Gastroesophageal sphincter (tissue), 4 donors: Measurements from ENCODE around the gene SLC6A2. TPM values are rescaled to one million over a fixed set of nuclear protein-coding genes. Genes with fewer than 3 reads are reported as not detected.

Experiments
- ATAC-seq: fragments of 150-250 bp; one replicate; pipeline ENCODE4 v1.9.1; 2016; ENCODE audit warnings: mild to moderate bottlenecking, moderate library complexity
- H3K27ac ChIP-seq, 4 donors: fragments of 200-600 bp; sonication (generic) in 3 of 4; 1 replicate in 3 of 4; 2 replicates in 1 of 4; pipeline ENCODE4 v1.5.1; 2016 to 2019
- H3K27me3 ChIP-seq: fragments of 200-600 bp; sonication (generic); one replicate; pipeline ENCODE4 v1.5.1; 2019
- H3K36me3 ChIP-seq, 2 donors: fragments of 200-600 bp; sonication (generic); one replicate each; pipeline ENCODE4 v1.5.1; 2019; ENCODE audit warnings: control low read depth in 1 of 2
- H3K4me1 ChIP-seq, 3 donors: fragments of 200-600 bp; sonication (generic); 1 replicate in 2 of 3; 2 replicates in 1 of 3; pipeline ENCODE4 v1.5.1; 2016 to 2019; ENCODE audit warnings: control low read depth in 2 of 3
- H3K4me3 ChIP-seq, 2 donors: fragments of 200-600 bp; sonication (generic); one replicate each; pipeline ENCODE4 v1.5.1; 2019; ENCODE audit warnings: mild to moderate bottlenecking in 1 of 2, moderate library complexity in 1 of 2
- H3K9me3 ChIP-seq, 3 donors: fragments of 200-600 bp; sonication (generic); one replicate each; pipeline ENCODE4 v1.5.1; 2017 to 2019; ENCODE audit warnings: control low read depth in 2 of 3
- EP300 ChIP-seq: sonication (generic); formaldehyde crosslinking; IDR thresholded peaks from one replicate; pipeline ENCODE4 v1.6.1; 2017; ENCODE audit warnings: antibody characterized with exemption, mild to moderate bottlenecking
- POLR2A ChIP-seq, 2 donors: fragments of 450-650 bp; IDR thresholded peaks; one replicate each; pipeline ENCODE4 v1.6.1; 2017; ENCODE audit warnings: antibody characterized with exemption in 2 of 2, mild to moderate bottlenecking in 2 of 2, moderate library complexity in 1 of 2
- POLR2AphosphoS5 ChIP-seq: sonication (generic); formaldehyde crosslinking; IDR thresholded peaks from one replicate; pipeline ENCODE4 v1.6.1; 2017; ENCODE audit warnings: antibody characterized with exemption
- WGBS, 2 donors: methylation state at CpG; one replicate each; pipeline ENCODE4 v1.1.5; 2018; ENCODE audit warnings: low coverage in 1 of 2; 5-methylcytosine and 5-hydroxymethylcytosine counted together
- total RNA-seq, 4 donors: library from RNA; depleted of rRNA; stranded (reverse); fragments of >200 nt; gene quantifications; one replicate each; pipeline ENCODE4 v1.1.0, GENCODE V29; 2016
- TF ChIP-seq, protein P1 (sequence below), 4 experiments: fragments of 200-600 bp in 2 of 4; fragments of 450-650 bp in 2 of 4; sonication (generic) in 1 of 4; IDR thresholded peaks; one replicate each; pipeline ENCODE4 v1.5.1; 2017 to 2019; ENCODE audit warnings: antibody characterized with exemption in 4 of 4, mild to moderate bottlenecking in 2 of 4, moderate library complexity in 2 of 4

Gene SLC6A2
- total RNA-seq, 4 donors from 2014 or later, result 0.16 to 3.1 (median 1.3) TPM

DNA sequence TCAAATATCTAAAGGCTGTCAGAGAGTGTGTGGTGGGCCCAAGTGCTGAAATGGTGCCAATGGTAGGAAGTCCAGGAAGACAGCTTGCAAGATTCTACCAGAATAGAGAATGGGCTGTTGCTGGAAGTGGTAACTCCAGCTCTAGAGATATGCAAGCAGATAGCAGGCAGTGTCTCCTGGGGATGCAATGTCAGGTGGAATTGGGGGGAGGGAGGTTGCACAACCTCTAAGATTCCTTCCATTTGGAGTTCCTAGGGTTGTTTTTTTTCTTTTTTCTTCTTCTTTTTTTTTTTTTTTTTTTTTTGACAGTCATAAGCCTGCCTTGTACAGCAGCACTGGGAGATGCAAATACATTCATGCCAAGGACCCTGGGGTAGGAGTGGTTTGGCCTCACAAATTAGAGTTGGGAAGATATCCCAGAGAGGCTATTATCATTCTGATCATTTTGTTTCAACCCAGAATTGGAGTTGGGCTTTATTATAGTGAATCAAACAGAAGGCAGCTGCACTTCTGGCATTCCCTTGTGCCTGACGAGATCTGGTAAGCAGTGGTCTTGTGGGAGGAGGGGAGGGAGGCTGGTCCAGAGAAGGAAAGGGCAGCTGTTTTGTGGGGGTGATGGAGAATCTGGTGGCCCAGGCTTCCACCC lies 51.1 kb downstream of the SLC6A2 start:
- Histone ChIP-seq H3K36me3 (no peaks in the 10 kb centered on the region), H3K27ac (no peak overlapping the region), H3K9me3 (no peaks in the 10 kb centered on the region), H3K27me3 (peaks cover 34% of the 10 kb centered on the region), H3K4me1 (peaks cover 0 to 3% (median 0%) of the 10 kb centered on the region in 3 donors), H3K4me3 (no peak overlapping the region)
- TF ChIP-seq, protein P1, sequence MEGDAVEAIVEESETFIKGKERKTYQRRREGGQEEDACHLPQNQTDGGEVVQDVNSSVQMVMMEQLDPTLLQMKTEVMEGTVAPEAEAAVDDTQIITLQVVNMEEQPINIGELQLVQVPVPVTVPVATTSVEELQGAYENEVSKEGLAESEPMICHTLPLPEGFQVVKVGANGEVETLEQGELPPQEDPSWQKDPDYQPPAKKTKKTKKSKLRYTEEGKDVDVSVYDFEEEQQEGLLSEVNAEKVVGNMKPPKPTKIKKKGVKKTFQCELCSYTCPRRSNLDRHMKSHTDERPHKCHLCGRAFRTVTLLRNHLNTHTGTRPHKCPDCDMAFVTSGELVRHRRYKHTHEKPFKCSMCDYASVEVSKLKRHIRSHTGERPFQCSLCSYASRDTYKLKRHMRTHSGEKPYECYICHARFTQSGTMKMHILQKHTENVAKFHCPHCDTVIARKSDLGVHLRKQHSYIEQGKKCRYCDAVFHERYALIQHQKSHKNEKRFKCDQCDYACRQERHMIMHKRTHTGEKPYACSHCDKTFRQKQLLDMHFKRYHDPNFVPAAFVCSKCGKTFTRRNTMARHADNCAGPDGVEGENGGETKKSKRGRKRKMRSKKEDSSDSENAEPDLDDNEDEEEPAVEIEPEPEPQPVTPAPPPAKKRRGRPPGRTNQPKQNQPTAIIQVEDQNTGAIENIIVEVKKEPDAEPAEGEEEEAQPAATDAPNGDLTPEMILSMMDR (IDR thresholded peaks at IDR 0.05), result no peak
- TF ChIP-seq POLR2A (IDR thresholded peaks at IDR 0.05) (no peak), POLR2AphosphoS5 (no peak), EP300 (no peak)
- ATAC-seq, result peak; percentile 46
- WGBS, 2 donors, result 43 to 100% methylated on average over 1 of the region's 1 CpG

DNA sequence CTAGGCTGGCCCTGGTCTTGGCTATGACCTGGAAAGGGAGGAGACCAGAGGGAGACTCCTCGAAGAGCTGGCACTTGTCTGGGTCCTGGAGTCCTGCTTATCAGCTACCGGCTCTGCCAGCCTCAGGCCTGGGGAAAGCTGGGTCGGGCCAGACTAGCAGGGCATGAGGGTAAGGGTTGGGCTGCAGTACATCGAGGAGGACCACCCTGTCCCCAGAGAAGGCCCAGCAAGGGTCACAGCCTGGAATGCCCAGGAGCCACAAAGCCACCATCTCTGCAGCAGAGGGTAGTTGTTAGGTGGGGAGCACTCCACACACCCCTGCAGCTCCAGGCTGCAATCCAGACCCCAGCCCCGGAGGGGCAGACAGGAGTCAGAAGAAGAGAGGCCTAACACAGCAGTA lies 54.0 kb downstream of the SLC6A2 start:
- no CpG with 5 or more reads among the region's 5 CpGs for WGBS, 2 donors
- H3K4me3 ChIP-seq, result no peak overlapping the region
- no peaks in the 10 kb centered on the region for H3K36me3 ChIP-seq
- H3K27me3 ChIP-seq, result peaks cover 36% of the 10 kb centered on the region
- no peak for ATAC-seq
- TF ChIP-seq POLR2AphosphoS5, result no peak
- TF ChIP-seq, protein P1 (IDR thresholded peaks at IDR 0.05), result no peak
- TF ChIP-seq POLR2A (IDR thresholded peaks at IDR 0.05), result no peak
- no peak for TF ChIP-seq EP300
- H3K4me1 ChIP-seq, result no peaks in the 10 kb centered on the region
- H3K9me3 ChIP-seq, result no peaks in the 10 kb centered on the region
- no peak overlapping the region for H3K27ac ChIP-seq

DNA sequence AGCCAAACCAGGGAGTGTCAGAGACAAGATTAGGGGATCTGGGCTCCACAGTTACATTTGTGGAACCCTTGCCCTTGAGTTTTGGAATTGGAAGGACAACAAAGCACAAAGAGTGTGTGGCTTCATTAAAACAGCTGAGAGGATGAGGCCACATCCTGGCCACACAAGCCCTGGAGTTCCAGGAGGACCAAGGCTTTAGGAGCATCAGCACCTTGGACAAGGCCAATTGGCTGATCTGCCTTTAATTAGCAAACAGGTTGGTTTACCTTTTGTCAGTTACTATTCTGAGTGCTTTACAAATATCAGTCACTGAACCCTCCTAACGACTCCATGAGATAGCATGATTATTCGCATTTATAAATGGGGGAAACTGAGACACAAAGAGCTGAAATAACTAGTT lies 54.7 kb downstream of the SLC6A2 start:
- Histone ChIP-seq H3K4me1 (no peaks in the 10 kb centered on the region), H3K36me3 (no peaks in the 10 kb centered on the region), H3K9me3 (no peaks in the 10 kb centered on the region), H3K27ac (no peak overlapping the region), H3K27me3 (peaks cover 37% of the 10 kb centered on the region), H3K4me3 (no peak overlapping the region)
- no peak for ATAC-seq
- WGBS, 2 donors, result no CpG with 5 or more reads among the region's 2 CpGs
- no peak for TF ChIP-seq EP300
- TF ChIP-seq, protein P1 (IDR thresholded peaks at IDR 0.05), result no peak
- no peak for TF ChIP-seq POLR2A (IDR thresholded peaks at IDR 0.05)
- TF ChIP-seq POLR2AphosphoS5, result no peak

DNA sequence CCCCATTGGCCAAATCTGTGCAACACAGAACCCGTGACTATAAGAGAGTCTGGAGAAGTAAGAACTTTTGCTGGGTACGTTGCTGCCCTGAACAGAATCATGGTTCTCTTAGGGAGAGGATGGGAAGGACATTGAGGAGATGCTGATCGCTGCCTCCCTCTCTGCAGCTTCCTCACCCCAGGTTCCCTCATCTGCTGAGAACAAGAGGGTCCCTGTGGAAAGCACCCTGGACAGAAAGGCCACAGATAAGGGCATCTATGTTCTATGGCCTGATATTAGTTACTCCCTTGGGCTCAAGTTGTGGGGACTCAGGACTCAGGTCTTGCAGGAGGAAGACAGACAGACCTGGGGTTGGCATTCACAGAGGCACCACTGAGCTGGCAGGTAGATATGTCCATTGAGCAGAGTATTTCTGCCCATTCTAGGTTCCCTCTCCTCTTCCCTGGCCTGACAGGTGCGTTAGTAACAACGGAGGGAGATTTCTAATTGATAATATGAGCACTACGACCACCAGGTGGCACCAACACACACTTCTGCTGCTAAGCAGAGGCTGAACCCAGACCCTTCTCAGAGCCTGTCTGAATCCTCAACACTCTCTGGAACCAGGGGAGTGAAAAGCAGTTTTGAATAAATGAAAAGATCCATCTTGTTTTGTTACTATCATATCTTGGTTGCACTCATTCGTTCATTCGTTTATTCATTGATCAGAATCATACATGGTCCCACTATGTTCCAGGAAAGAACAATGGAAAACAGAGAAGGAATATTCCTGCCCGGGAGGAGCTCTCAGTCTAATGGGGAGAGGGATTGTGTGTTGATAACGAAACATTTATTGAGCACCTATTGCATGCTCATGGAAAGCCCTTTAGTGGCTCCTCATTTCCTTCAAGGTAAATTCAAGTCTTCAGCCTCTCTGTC lies 56.4 kb downstream of the SLC6A2 start:
- H3K27ac ChIP-seq, result no peak overlapping the region
- TF ChIP-seq, protein P1 (IDR thresholded peaks at IDR 0.05), result peak; percentile 42 to 75 (median 60)
- no peak for TF ChIP-seq EP300
- no peaks in the 10 kb centered on the region for H3K36me3 ChIP-seq
- ATAC-seq, result peak; percentile 39
- no peaks in the 10 kb centered on the region for H3K4me1 ChIP-seq
- peaks cover 46% of the 10 kb centered on the region for H3K27me3 ChIP-seq
- H3K4me3 ChIP-seq, result no peak overlapping the region
- H3K9me3 ChIP-seq, result no peaks in the 10 kb centered on the region
- WGBS, 2 donors, result 33 to 39% methylated on average over 5 to 7 of the region's 10 CpGs
